WTC11 (cell line): ENCODE measurements around the gene ANXA5.

Experiments used
- ATF3 ChIP-seq: sonication (generic); formaldehyde crosslinking; conservative IDR thresholded peaks from 2 replicates; pipeline ENCODE4 v1.8.1; 2022; ENCODE audit warnings: mild to moderate bottlenecking, missing genetic modification reagents
- ATF6 ChIP-seq: sonication (generic); formaldehyde crosslinking; IDR thresholded peaks from 2 replicates; pipeline ENCODE4 v1.8.1; 2023; ENCODE audit warnings: mild to moderate bottlenecking, missing genetic modification reagents
- CTCF ChIP-seq: fragments of 200-600 bp; IDR thresholded peaks from 2 replicates; pipeline ENCODE4 v1.8.0; 2022; ENCODE audit warnings: antibody characterized with exemption
- ELF4 ChIP-seq: sonication (generic); formaldehyde crosslinking; IDR thresholded peaks from 2 replicates; pipeline ENCODE4 v1.8.1; 2022; ENCODE audit warnings: low read depth, mild to moderate bottlenecking, moderate library complexity, missing genetic modification reagents
- ESRRA ChIP-seq: sonication (generic); formaldehyde crosslinking; IDR thresholded peaks from 2 replicates; pipeline ENCODE4 v1.8.1; 2022; ENCODE audit warnings: mild to moderate bottlenecking, missing genetic modification reagents, borderline replicate concordance
- ETV6 ChIP-seq: sonication (generic); formaldehyde crosslinking; IDR thresholded peaks from 2 replicates; pipeline ENCODE4 v1.8.1; 2022; ENCODE audit warnings: mild to moderate bottlenecking, missing genetic modification reagents
- FOXJ3 ChIP-seq: sonication (generic); formaldehyde crosslinking; IDR thresholded peaks from 2 replicates; pipeline ENCODE4 v1.9.0; 2021; ENCODE audit warnings: missing genetic modification reagents, mild to moderate bottlenecking, borderline replicate concordance
- FOXP1 ChIP-seq: sonication (generic); formaldehyde crosslinking; IDR thresholded peaks from 2 replicates; pipeline ENCODE4 v1.8.0; 2022; ENCODE audit warnings: missing genetic modification reagents, mild to moderate bottlenecking, moderate library complexity, borderline replicate concordance
- JAZF1 ChIP-seq: fragments of 250-450 bp; sonication (Bioruptor Pico); IDR thresholded peaks from 2 replicates; pipeline ENCODE4 v1.9.0; 2021; ENCODE audit warnings: moderate library complexity, mild to moderate bottlenecking, inconsistent platforms
- MYBL2 ChIP-seq: sonication (generic); formaldehyde crosslinking; IDR thresholded peaks from 2 replicates; pipeline ENCODE4 v1.8.1; 2023; ENCODE audit warnings: mild to moderate bottlenecking, moderate library complexity, missing genetic modification reagents
- NR2C2 ChIP-seq: sonication (generic); formaldehyde crosslinking; IDR thresholded peaks from 2 replicates; pipeline ENCODE4 v1.8.0; 2022; ENCODE audit warnings: mild to moderate bottlenecking, missing genetic modification reagents
- OVOL2 ChIP-seq: fragments of 250-450 bp; sonication (Bioruptor Pico); IDR thresholded peaks from 2 replicates; pipeline ENCODE4 v1.9.0; 2021; ENCODE audit warnings: mild to moderate bottlenecking, borderline replicate concordance
- TF ChIP-seq, protein P1 (sequence below): sonication (generic); formaldehyde crosslinking; IDR thresholded peaks from 2 replicates; pipeline ENCODE4 v1.8.0; 2022; ENCODE audit warnings: mild to moderate bottlenecking, missing genetic modification reagents

DNA sequence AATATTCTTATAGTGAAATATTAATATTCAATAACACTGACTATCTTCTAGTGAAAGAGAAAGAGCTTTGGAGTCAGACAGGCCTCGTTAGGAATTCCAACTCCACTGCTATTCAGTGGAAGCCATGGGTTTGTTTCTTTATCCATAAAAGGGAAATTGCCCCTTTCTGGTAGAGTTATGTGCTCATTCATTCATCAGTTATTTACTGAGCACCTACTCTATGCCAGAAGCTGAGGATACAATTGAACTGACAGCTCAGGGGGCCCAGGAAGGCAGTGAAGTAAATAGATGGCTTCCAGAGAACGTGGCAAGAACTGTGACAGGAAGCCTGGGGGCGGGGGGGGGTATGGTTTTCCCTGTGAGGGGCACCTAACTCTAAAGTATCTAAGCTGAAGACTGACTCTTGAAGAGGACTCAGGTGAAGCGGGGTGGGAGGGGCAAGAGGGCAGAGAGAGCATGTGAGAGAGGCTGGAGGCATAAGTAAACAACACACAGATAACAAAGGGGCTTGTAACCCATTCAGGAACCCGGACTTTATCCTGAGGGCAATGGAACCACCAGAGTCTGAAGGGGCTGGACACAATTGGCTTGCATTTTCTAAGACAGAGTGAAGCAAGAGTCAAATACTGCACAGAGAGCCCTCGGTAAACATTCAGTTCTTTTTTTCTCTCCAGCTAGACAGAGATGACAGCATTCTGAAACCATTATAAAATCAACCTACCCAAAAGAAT is 20.3 kb downstream of the ANXA5 start:
- TF ChIP-seq ESRRA (CRISPR knock-in tag) (no peak), NR2C2 (CRISPR knock-in tag) (no peak), CTCF (no peak), JAZF1 (CRISPR knock-in tag) (no peak), MYBL2 (CRISPR knock-in tag) (no peak), ATF6 (no peak), FOXJ3 (CRISPR knock-in tag) (no peak), OVOL2 (CRISPR knock-in tag) (no peak), ETV6 (CRISPR knock-in tag) (no peak), FOXP1 (CRISPR knock-in tag) (no peak), ELF4 (CRISPR knock-in tag) (no peak), ATF3 (CRISPR knock-in tag) (no peak)
- TF ChIP-seq, protein P1, sequence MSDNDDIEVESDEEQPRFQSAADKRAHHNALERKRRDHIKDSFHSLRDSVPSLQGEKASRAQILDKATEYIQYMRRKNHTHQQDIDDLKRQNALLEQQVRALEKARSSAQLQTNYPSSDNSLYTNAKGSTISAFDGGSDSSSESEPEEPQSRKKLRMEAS = no peak
